IMR-90 (cell line): ENCODE measurements around the gene GNAO1. TPM values are rescaled to one million over a fixed set of nuclear protein-coding genes. Genes with fewer than 3 reads are reported as not detected.

Experiments used
- ATAC-seq: fragments of 200-7000 bp; cut with Tn5 transposase; 2 replicates; pipeline ENCODE4 v1.9.1; 2020; ENCODE audit warnings: low read depth, mild to moderate bottlenecking, moderate library complexity
- BruUV-seq: library from RNA; stranded (reverse); fragments of 400-500 nt; replicated peaks from 2 replicates; lab custom pipeline; 2021; lab: Mats Ljungman, UMichigan
- CTCF ChIA-PET: fragments of 300-600 bp; formaldehyde crosslinking; extraction: SDS; loops from one replicate; lab custom pipeline; 2021; ENCODE audit warnings: antibody characterized with exemption; lab: Yijun Ruan, JAX
- POLR2A ChIA-PET: fragments of 300-600 bp; sonication (Branson Sonifier 250); formaldehyde crosslinking; loops from one replicate; lab custom pipeline; 2022; ENCODE audit warnings: antibody characterized with exemption; ENCODE audit not compliant: unreplicated experiment; lab: Charles Lee
- DNase-seq: peaks from one replicate; pipeline ENCODE4 v3.0.0; 2013
- H2AFZ ChIP-seq: replicated peaks from 2 replicates; pipeline ENCODE3; 2013; ENCODE audit warnings: low read length, mild to moderate bottlenecking; ENCODE audit not compliant: poor library complexity
- H2AK5ac ChIP-seq: 2 replicates; pipeline ENCODE4 v1.6.1; 2013; ENCODE audit warnings: low read depth, low read length, inconsistent platforms
- H2AK9ac ChIP-seq: replicated peaks from 2 replicates; pipeline ENCODE3; 2013; ENCODE audit warnings: mild to moderate bottlenecking, low read depth, low read length, moderate library complexity; ENCODE audit not compliant: poor library complexity
- H2BK120ac ChIP-seq: 2 replicates; pipeline ENCODE4 v1.6.1; 2013; ENCODE audit warnings: low read depth, low read length, inconsistent platforms
- H2BK15ac ChIP-seq: 3 replicates; pipeline ENCODE4 v1.6.1; 2013; ENCODE audit warnings: low read depth, low read length, inconsistent platforms
- H2BK20ac ChIP-seq: 2 replicates; pipeline ENCODE4 v1.6.1; 2013; ENCODE audit warnings: low read depth, mild to moderate bottlenecking, inconsistent platforms, low read length, moderate library complexity
- H2BK5ac ChIP-seq: 2 replicates; pipeline ENCODE4 v1.6.1; 2013; ENCODE audit warnings: mild to moderate bottlenecking, low read depth, low read length, inconsistent platforms; ENCODE audit not compliant: poor library complexity, severe bottlenecking
- H3K14ac ChIP-seq: replicated peaks from 2 replicates; pipeline ENCODE4 v1.6.1; 2013; ENCODE audit warnings: low read depth, low read length, inconsistent platforms
- H3K18ac ChIP-seq: 2 replicates; pipeline ENCODE4 v1.6.1; 2013; ENCODE audit warnings: low read depth, low read length, control low read depth
- H3K23ac ChIP-seq: 2 replicates; pipeline ENCODE4 v1.6.1; 2013; ENCODE audit warnings: low read depth, low read length, inconsistent platforms
- H3K27ac ChIP-seq: 2 replicates; pipeline ENCODE4 v1.5.1; 2013; ENCODE audit warnings: mild to moderate bottlenecking, control low read depth, low read length; ENCODE audit not compliant: insufficient read depth
- H3K27me3 ChIP-seq: 2 replicates; pipeline ENCODE4 v1.6.1; 2013; ENCODE audit warnings: low read length; ENCODE audit not compliant: control insufficient read depth, insufficient read depth
- H3K36me3 ChIP-seq: 2 replicates; pipeline ENCODE4 v1.6.1; 2013; ENCODE audit warnings: low read length, mixed read lengths; ENCODE audit not compliant: control insufficient read depth, insufficient read depth
- H3K4ac ChIP-seq: 2 replicates; pipeline ENCODE4 v1.6.1; 2013; ENCODE audit warnings: low read depth, low read length, inconsistent platforms
- H3K4me1 ChIP-seq: 2 replicates; pipeline ENCODE4 v1.6.1; 2013; ENCODE audit warnings: low read length, mixed read lengths; ENCODE audit not compliant: control insufficient read depth, insufficient read depth
- H3K4me2 ChIP-seq: 2 replicates; pipeline ENCODE4 v1.6.1; 2013; ENCODE audit warnings: low read depth, mild to moderate bottlenecking, control low read depth, low read length, moderate library complexity
- H3K4me3 ChIP-seq: 2 replicates; pipeline ENCODE4 v1.5.1; 2013; ENCODE audit warnings: low read depth, mild to moderate bottlenecking, control low read depth, low read length, moderate library complexity; ENCODE audit not compliant: insufficient read depth
- H3K56ac ChIP-seq: 2 replicates; pipeline ENCODE4 v1.6.1; 2013; ENCODE audit warnings: low read length, inconsistent platforms; ENCODE audit not compliant: insufficient read depth; ENCODE audit errors: extremely low read depth
- H3K79me1 ChIP-seq, 2 experiments: 2 replicates each; pipeline ENCODE4 v1.6.1; 2013; ENCODE audit warnings: low read length in 2 of 2, inconsistent platforms in 1 of 2, low read depth in 1 of 2
- H3K9ac ChIP-seq: 2 replicates; pipeline ENCODE4 v1.6.1; 2013; ENCODE audit warnings: low read depth, low read length, control low read depth
- H3K9me1 ChIP-seq: 2 replicates; pipeline ENCODE4 v1.6.1; 2013; ENCODE audit warnings: low read length, inconsistent platforms; ENCODE audit not compliant: insufficient read depth
- H3K9me3 ChIP-seq: 2 replicates; pipeline ENCODE4 v1.6.1; 2013; ENCODE audit warnings: low read length; ENCODE audit not compliant: control insufficient read depth, insufficient read depth
- H4K20me1 ChIP-seq: 2 replicates; pipeline ENCODE4 v1.6.1; 2013; ENCODE audit warnings: low read length, inconsistent platforms; ENCODE audit not compliant: insufficient read depth
- H4K5ac ChIP-seq: 2 replicates; pipeline ENCODE4 v1.6.1; 2013; ENCODE audit warnings: mild to moderate bottlenecking, low read depth, low read length, control low read depth
- H4K8ac ChIP-seq, 2 experiments: 2 replicates each; pipeline ENCODE4 v1.6.1; 2013; ENCODE audit warnings: low read depth in 2 of 2, low read length in 2 of 2, control low read depth in 1 of 2, inconsistent platforms in 1 of 2
- H4K91ac ChIP-seq: 2 replicates; pipeline ENCODE4 v1.6.1; 2013; ENCODE audit warnings: low read depth, low read length, inconsistent platforms; ENCODE audit not compliant: insufficient read depth
- BHLHE40 ChIP-seq: fragments of 150-350 bp; IDR thresholded peaks from 2 replicates; pipeline ENCODE4 v1.6.1; 2016; ENCODE audit warnings: mild to moderate bottlenecking, low read depth, low read length
- CEBPB ChIP-seq: IDR thresholded peaks from 2 replicates; pipeline ENCODE4 v1.6.1; 2012; ENCODE audit warnings: low read depth, low read length, improper control_type of control experiment
- CHD1 ChIP-seq: IDR thresholded peaks from 2 replicates; pipeline ENCODE4 v1.6.1; 2012; ENCODE audit warnings: low read depth, low read length, improper control_type of control experiment
- CTCF ChIP-seq: conservative IDR thresholded peaks from 2 replicates; pipeline ENCODE4 v1.5.1; 2012; ENCODE audit warnings: mild to moderate bottlenecking, low read depth, low read length, improper control_type of control experiment
- ELK1 ChIP-seq: fragments of 150-350 bp; IDR thresholded peaks from 2 replicates; pipeline ENCODE4 v1.6.1; 2016; ENCODE audit warnings: low read depth, mild to moderate bottlenecking, low read length, moderate library complexity, borderline replicate concordance
- FOS ChIP-seq: fragments of 150-350 bp; IDR thresholded peaks from 2 replicates; pipeline ENCODE4 v1.6.1; 2016; ENCODE audit warnings: low read depth, low read length
- MAFK ChIP-seq: IDR thresholded peaks from 2 replicates; pipeline ENCODE4 v1.6.1; 2012; ENCODE audit warnings: low read depth, low read length, improper control_type of control experiment
- MAZ ChIP-seq: IDR thresholded peaks from 2 replicates; pipeline ENCODE4 v1.6.1; 2012; ENCODE audit warnings: low read depth, mild to moderate bottlenecking, low read length, improper control_type of control experiment, moderate library complexity, borderline replicate concordance
- MXI1 ChIP-seq: IDR thresholded peaks from 2 replicates; pipeline ENCODE4 v1.6.1; 2012; ENCODE audit warnings: low read depth, mild to moderate bottlenecking, low read length, moderate library complexity, borderline replicate concordance
- POLR2A ChIP-seq: IDR thresholded peaks from 2 replicates; pipeline ENCODE4 v1.6.1; 2012; ENCODE audit warnings: mild to moderate bottlenecking, low read depth, low read length
- RAD21 ChIP-seq: IDR thresholded peaks from 2 replicates; pipeline ENCODE4 v1.6.1; 2012; ENCODE audit warnings: low read length, improper control_type of control experiment
- RCOR1 ChIP-seq: IDR thresholded peaks from 2 replicates; pipeline ENCODE4 v1.6.1; 2012; ENCODE audit warnings: mild to moderate bottlenecking, low read length, improper control_type of control experiment; ENCODE audit not compliant: insufficient replicate concordance
- RFX5 ChIP-seq: IDR thresholded peaks from 2 replicates; pipeline ENCODE4 v1.8.0; 2012; ENCODE audit warnings: low read depth, mild to moderate bottlenecking, low read length, moderate library complexity
- SMC3 ChIP-seq: fragments of 150-350 bp; IDR thresholded peaks from 2 replicates; pipeline ENCODE4 v1.6.1; 2016; ENCODE audit warnings: low read depth, mild to moderate bottlenecking, antibody characterized with exemption, low read length, moderate library complexity
- USF2 ChIP-seq: fragments of 150-350 bp; IDR thresholded peaks from 2 replicates; pipeline ENCODE4 v1.6.1; 2017; ENCODE audit warnings: mild to moderate bottlenecking, antibody characterized with exemption, low read length, low read depth
- WGBS, 2 experiments: methylation state at CpG; one replicate each; pipeline versions ENCODE4 v1.1.5 to v1.1.7; 2013; ENCODE audit warnings: missing lambda C conversion rate in 2 of 2; ENCODE audit not compliant: insufficient read length in 1 of 2; ENCODE audit errors: extremely low coverage in 2 of 2; 5-methylcytosine and 5-hydroxymethylcytosine counted together
- dilution Hi-C: fragments of 300-500 bp; cut with HindIII; formaldehyde crosslinking; loops from one replicate; pipeline ENCODE4 v1.14.3; 2018; ENCODE audit warnings: low sequenced_read_pairs; ENCODE audit not compliant: unreplicated experiment
- in situ Hi-C: fragments of 300-500 bp; cut with MboI; formaldehyde crosslinking; loops from 3 replicates; pipeline ENCODE4 v1.14.3; 2019; ENCODE audit warnings: low sequenced_read_pairs, inconsistent platforms, mixed read lengths
- intact Hi-C: fragments of 100-400 bp; cut with micrococcal nuclease; formaldehyde crosslinking; loops from 2 replicates; pipeline ENCODE4 v1.10.0; 2022
- polyA plus RNA-seq, 3 experiments: library from polyadenylated mRNA; depleted of rRNA; stranded (reverse); fragments of >200 nt; gene quantifications; 2 replicates each; pipeline ENCODE4 v1.2.3, GENCODE V29; 2012; ENCODE audit warnings: low replicate concordance in 1 of 3
- total RNA-seq: library from RNA; depleted of rRNA; stranded (reverse); fragments of >200 nt; gene quantifications from 2 replicates; pipeline ENCODE4 v1.2.3, GENCODE V29; 2012

GNAO1 gene
- total and polyA plus RNA-seq, 2 of the 4 experiments (the other 2 are of a cell fraction): under 0.01 to 0.07 TPM

GRCh38 chr16:56163938-56164337, 27.4 kb upstream of the GNAO1 start:
- Histone ChIP-seq H2BK5ac (no peak overlapping the region), H2AK5ac (no peak overlapping the region), H3K14ac (no peak overlapping the region)

More at GRCh38 chr16:56163938-56164337, 27.4 kb upstream of the GNAO1 start:
- dilution Hi-C loops: no loop called here
- H3K36me3 ChIP-seq: no peaks in the 10 kb centered on the region
- H3K56ac ChIP-seq: no peak overlapping the region
- H4K8ac ChIP-seq: no peak overlapping the region
- H2BK20ac ChIP-seq: no peak overlapping the region
- no peak overlapping the region for H3K18ac ChIP-seq
- H4K91ac ChIP-seq: no peak overlapping the region
- in situ Hi-C loops: no loop called here
- no peak overlapping the region for H2BK15ac ChIP-seq
- no peak overlapping the region for H3K4ac ChIP-seq
- no peak overlapping the region for H3K9ac ChIP-seq
- H2AFZ ChIP-seq: no peak overlapping the region
- ChIA-PET CTCF (no interaction called here), POLR2A (no interaction called here)
- no peak overlapping the region for H3K4me2 ChIP-seq
- H3K27me3 ChIP-seq: no peaks in the 10 kb centered on the region
- no peak overlapping the region for H2BK120ac ChIP-seq
- no peaks in the 10 kb centered on the region for H4K20me1 ChIP-seq
- H4K5ac ChIP-seq: no peak overlapping the region
- H3K9me1 ChIP-seq: no peaks in the 10 kb centered on the region
- ATAC-seq (no peak), DNase-seq (no peak)
- intact Hi-C loops: no loop called here
- no peak overlapping the region for H2AK9ac ChIP-seq
- TF ChIP-seq USF2 (no peak), RFX5 (no peak), MAZ (no peak), MXI1 (no peak), BHLHE40 (no peak), RAD21 (no peak), CHD1 (no peak), CTCF (no peak), MAFK (no peak), RCOR1 (no peak), SMC3 (no peak), ELK1 (no peak), FOS (no peak), CEBPB (no peak), POLR2A (no peak)
- BruUV-seq: no TSS peak
- WGBS, 2 experiments: no CpG with 5 or more reads among the region's 2 CpGs
- H3K79me1 ChIP-seq: no peaks in the 10 kb centered on the region
- no peak overlapping the region for H3K4me3 ChIP-seq
- H3K9me3 ChIP-seq: no peaks in the 10 kb centered on the region
- no peak overlapping the region for H3K23ac ChIP-seq
- H3K27ac ChIP-seq: no peak overlapping the region
- H3K4me1 ChIP-seq: no peaks in the 10 kb centered on the region
